ENCODE results near the gene SNORC. TPM values are rescaled to one million over a fixed set of nuclear protein-coding genes. Genes with fewer than 3 reads are reported as not detected.

Gene SNORC
- total RNA-seq, 4 donors from 2014 or later: 11.7 to 39.7 (median 16.9) TPM

DNA sequence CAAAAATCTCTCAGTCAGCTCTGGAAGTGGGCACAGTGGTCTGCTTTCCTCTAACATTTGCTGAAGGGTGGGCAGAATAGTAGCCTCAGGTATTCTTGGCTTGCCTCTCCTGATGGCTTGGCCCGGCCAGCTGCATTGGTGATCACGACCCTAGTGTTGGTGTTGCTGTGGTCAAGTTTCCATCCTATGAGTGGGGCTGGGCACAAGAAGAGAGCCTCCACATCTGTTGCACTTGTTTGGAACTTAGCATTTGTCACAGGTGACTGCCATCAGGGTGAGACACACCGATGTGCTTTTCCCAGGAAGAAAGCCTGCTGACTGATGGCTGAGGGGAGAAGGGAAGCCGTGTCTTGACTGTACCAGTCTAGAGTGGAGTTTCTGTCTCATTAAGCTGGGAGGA, 33.1 kb upstream of the SNORC start:
- WGBS: 99% methylated on average over 4 of the region's 4 CpGs
- Histone ChIP-seq H3K36me3 (peaks cover 71% of the 10 kb centered on the region), H3K9me3 (no peaks in the 10 kb centered on the region), H3K4me3 (no peak overlapping the region), H3K4me1 (peaks cover 21% of the 10 kb centered on the region), H3K27ac (no peak overlapping the region), H3K27me3 (no peaks in the 10 kb centered on the region)
- no peak for DNase-seq (ENCODE audit: low spot score in 2 of 2)
- TF ChIP-seq EP300 (IDR thresholded peaks at IDR 0.05) (no peak), POLR2A (IDR thresholded peaks at IDR 0.05) (no peak), POLR2AphosphoS5 (IDR thresholded peaks at IDR 0.05) (no peak)
- TF ChIP-seq, protein P1, sequence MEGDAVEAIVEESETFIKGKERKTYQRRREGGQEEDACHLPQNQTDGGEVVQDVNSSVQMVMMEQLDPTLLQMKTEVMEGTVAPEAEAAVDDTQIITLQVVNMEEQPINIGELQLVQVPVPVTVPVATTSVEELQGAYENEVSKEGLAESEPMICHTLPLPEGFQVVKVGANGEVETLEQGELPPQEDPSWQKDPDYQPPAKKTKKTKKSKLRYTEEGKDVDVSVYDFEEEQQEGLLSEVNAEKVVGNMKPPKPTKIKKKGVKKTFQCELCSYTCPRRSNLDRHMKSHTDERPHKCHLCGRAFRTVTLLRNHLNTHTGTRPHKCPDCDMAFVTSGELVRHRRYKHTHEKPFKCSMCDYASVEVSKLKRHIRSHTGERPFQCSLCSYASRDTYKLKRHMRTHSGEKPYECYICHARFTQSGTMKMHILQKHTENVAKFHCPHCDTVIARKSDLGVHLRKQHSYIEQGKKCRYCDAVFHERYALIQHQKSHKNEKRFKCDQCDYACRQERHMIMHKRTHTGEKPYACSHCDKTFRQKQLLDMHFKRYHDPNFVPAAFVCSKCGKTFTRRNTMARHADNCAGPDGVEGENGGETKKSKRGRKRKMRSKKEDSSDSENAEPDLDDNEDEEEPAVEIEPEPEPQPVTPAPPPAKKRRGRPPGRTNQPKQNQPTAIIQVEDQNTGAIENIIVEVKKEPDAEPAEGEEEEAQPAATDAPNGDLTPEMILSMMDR (IDR thresholded peaks at IDR 0.05): no peak

DNA sequence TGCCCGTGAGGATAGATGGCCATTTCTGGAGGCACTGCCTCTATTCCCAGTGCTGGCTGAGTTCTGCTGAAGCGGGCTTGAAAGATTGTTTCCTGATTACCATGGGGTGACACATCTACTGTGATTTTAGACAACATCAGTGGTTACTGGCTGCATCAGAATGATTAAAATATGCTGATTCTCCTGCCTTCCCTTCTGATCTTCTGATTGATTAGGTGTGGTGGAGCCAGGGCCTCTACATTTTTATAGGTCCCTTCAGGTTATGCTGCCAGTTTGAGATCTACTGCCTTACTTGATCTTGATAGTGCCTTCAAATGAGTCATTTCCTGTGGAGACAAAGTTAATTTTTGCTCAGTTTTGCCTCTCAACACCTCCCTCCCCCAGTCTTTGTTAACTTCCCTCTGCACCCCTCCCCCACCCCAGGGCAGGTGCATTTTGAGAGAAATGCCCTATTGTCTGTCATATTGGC, 31.6 kb upstream of the SNORC start:
- H3K9me3 ChIP-seq: no peaks in the 10 kb centered on the region
- H3K36me3 ChIP-seq: peaks cover 71% of the 10 kb centered on the region
- no peak for DNase-seq (ENCODE audit: low spot score in 2 of 2)
- WGBS: 46% methylated on average over 2 of the region's 2 CpGs
- peaks cover 21% of the 10 kb centered on the region for H3K4me1 ChIP-seq
- no peak overlapping the region for H3K4me3 ChIP-seq
- no peak for TF ChIP-seq POLR2A (IDR thresholded peaks at IDR 0.05)
- TF ChIP-seq, protein P1 (IDR thresholded peaks at IDR 0.05): no peak
- no peak for TF ChIP-seq POLR2AphosphoS5 (IDR thresholded peaks at IDR 0.05)
- no peak for TF ChIP-seq EP300 (IDR thresholded peaks at IDR 0.05)
- no peak overlapping the region for H3K27ac ChIP-seq
- no peaks in the 10 kb centered on the region for H3K27me3 ChIP-seq

DNA sequence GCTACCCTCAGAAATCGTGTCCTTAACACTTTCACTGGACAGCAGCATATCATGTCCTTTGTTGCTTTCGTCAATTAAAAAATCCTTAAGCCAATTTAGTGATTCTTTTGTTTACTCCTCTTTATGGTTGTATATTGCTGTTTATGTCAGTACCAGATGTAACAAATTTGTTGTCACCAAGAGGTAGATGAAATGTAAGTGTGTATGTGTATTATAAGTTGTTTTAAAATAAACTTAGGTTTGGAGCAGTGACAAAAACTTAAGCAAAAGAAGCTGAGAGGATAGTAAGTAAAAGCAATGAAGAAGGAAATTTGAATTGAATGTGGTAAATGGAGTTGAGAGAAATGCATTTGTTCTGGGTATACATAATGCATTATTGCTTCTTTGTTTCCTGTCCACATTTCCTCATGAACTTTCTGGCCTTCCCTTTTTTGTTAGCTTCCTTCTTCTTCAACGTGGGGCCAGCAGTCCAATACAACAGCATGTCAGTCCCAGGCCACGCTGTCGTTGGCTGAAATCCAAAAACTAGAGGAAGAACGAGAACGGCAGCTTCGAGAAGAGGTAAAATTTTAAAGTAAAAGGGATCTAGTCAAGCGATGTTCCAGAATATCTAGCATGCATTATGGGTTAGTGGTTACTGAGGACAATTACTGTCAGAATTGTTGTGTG, 30.5 kb upstream of the SNORC start:
- H3K36me3 ChIP-seq: peaks cover 71% of the 10 kb centered on the region
- 38% methylated on average over 9 of the region's 9 CpGs for WGBS
- H3K27ac ChIP-seq: no peak overlapping the region

DNA sequence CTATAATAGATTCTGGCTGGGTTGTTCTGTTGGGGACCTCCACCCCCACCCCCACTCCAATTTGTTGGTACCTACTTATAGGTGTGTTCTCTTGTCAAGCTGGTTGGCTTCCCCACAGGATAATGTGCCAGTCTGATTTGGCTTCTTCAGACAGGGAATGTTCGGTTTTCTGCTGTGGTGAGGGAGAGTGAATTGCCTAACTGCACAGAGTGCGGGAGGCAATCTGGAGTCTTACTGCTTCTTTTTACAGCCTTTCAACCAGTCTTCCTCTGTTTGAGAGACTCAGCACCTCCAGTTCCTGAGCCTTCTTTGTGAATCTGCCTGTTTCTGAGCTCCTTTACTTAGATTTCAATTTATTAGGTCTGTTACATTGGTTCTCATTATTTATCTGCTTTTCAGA, 27.4 kb upstream of the SNORC start:
- Histone ChIP-seq H3K9me3 (no peaks in the 10 kb centered on the region), H3K4me1 (peaks cover 19% of the 10 kb centered on the region), H3K27me3 (no peaks in the 10 kb centered on the region), H3K27ac (no peak overlapping the region), H3K4me3 (no peak overlapping the region), H3K36me3 (peaks cover 83% of the 10 kb centered on the region)
- no peak for DNase-seq (ENCODE audit: low spot score in 2 of 2)
- no peak for TF ChIP-seq POLR2AphosphoS5 (IDR thresholded peaks at IDR 0.05)
- TF ChIP-seq EP300 (IDR thresholded peaks at IDR 0.05): no peak
- no peak for TF ChIP-seq POLR2A (IDR thresholded peaks at IDR 0.05)
- TF ChIP-seq, protein P1 (IDR thresholded peaks at IDR 0.05): no peak
- 80% methylated on average over 2 of the region's 2 CpGs for WGBS

More for the DNA sequence above, 30.5 kb upstream of the SNORC start:
- H3K27me3 ChIP-seq: no peaks in the 10 kb centered on the region
- no peaks in the 10 kb centered on the region for H3K9me3 ChIP-seq
- TF ChIP-seq POLR2A (IDR thresholded peaks at IDR 0.05): no peak
- TF ChIP-seq POLR2AphosphoS5 (IDR thresholded peaks at IDR 0.05): no peak
- TF ChIP-seq, protein P1 (IDR thresholded peaks at IDR 0.05): no peak
- no peak for TF ChIP-seq EP300 (IDR thresholded peaks at IDR 0.05)
- H3K4me1 ChIP-seq: peaks cover 21% of the 10 kb centered on the region
- no peak for DNase-seq (ENCODE audit: low spot score in 2 of 2)
- no peak overlapping the region for H3K4me3 ChIP-seq

DNA sequence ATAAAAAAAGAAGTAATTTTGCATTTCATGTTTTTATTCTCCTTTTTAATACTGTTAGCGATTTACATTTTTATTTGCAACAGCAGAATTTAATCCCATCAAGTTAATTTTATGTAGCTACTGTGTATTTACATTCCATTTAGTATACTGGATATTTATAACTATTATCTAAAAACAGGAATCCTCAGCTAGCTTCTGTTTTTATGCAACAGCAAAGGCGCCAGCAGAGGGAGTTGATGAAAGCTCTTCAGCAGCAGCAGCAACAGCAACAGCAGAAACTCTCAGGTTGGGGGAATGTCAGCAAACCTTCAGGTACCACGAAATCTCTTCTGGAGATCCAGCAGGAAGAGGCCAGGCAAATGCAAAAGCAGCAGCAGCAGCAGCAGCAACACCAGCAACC, 26.2 kb upstream of the SNORC start:
- Histone ChIP-seq H3K9me3 (no peaks in the 10 kb centered on the region), H3K36me3 (peaks cover 91% of the 10 kb centered on the region), H3K27ac (no peak overlapping the region), H3K27me3 (no peaks in the 10 kb centered on the region), H3K4me1 (peaks cover 10% of the 10 kb centered on the region), H3K4me3 (no peak overlapping the region)
- no peak for TF ChIP-seq POLR2A (IDR thresholded peaks at IDR 0.05)
- no peak for TF ChIP-seq POLR2AphosphoS5 (IDR thresholded peaks at IDR 0.05)
- TF ChIP-seq, protein P1 (IDR thresholded peaks at IDR 0.05): no peak
- no peak for TF ChIP-seq EP300 (IDR thresholded peaks at IDR 0.05)
- WGBS: 81% methylated on average over 3 of the region's 3 CpGs
- no peak for DNase-seq (ENCODE audit: low spot score in 2 of 2)

Measured in suprapubic skin (tissue), 4 donors.